ENCODE measurements around the gene ASPG.

- TF ChIP-seq, protein P1, sequence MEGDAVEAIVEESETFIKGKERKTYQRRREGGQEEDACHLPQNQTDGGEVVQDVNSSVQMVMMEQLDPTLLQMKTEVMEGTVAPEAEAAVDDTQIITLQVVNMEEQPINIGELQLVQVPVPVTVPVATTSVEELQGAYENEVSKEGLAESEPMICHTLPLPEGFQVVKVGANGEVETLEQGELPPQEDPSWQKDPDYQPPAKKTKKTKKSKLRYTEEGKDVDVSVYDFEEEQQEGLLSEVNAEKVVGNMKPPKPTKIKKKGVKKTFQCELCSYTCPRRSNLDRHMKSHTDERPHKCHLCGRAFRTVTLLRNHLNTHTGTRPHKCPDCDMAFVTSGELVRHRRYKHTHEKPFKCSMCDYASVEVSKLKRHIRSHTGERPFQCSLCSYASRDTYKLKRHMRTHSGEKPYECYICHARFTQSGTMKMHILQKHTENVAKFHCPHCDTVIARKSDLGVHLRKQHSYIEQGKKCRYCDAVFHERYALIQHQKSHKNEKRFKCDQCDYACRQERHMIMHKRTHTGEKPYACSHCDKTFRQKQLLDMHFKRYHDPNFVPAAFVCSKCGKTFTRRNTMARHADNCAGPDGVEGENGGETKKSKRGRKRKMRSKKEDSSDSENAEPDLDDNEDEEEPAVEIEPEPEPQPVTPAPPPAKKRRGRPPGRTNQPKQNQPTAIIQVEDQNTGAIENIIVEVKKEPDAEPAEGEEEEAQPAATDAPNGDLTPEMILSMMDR (conservative IDR thresholded peaks at IDR 0.05; ENCODE audit: low read depth, low read length): no peak
- no peak for TF ChIP-seq EZH2 (IDR thresholded peaks at IDR 0.05; ENCODE audit: low read length, unreplicated experiment)
- TF ChIP-seq EZH2phosphoT487 (IDR thresholded peaks at IDR 0.05; ENCODE audit: borderline replicate concordance, low read length): no peak
Measured at GRCh38 chr14:104162495-104162894, 77.0 kb downstream of the ASPG start.

Measured in PC-3 (cell line).